ENCODE data around the gene CLTB.

CLTB gene

GRCh38 chr5:176352116-176352878 is 64.0 kb downstream of the CLTB start:
- H3K36me3 ChIP-seq: peaks cover 87% of the 10 kb centered on the region
- TF ChIP-seq CTCF (IDR thresholded peaks at IDR 0.05): no peak
- H3K9me3 ChIP-seq: no peaks in the 10 kb centered on the region
- H3K4me1 ChIP-seq (ENCODE audit: control insufficient read depth in 1 of 2, insufficient read depth in 1 of 2, low read depth in 1 of 2, low read length in 1 of 2): no peaks in the 10 kb centered on the region
- H3K27me3 ChIP-seq: no peaks in the 10 kb centered on the region
- H3K27ac ChIP-seq: no peak overlapping the region
- H3K4me3 ChIP-seq (ENCODE audit: low read depth in 1 of 2, low read length in 1 of 2): no peak overlapping the region

- Histone ChIP-seq H3K9me3 (no peaks in the 10 kb centered on the region), H3K4me3 (ENCODE audit: low read depth in 1 of 2, low read length in 1 of 2) (no peak overlapping the region), H3K4me1 (ENCODE audit: control insufficient read depth in 1 of 2, insufficient read depth in 1 of 2, low read depth in 1 of 2, low read length in 1 of 2) (no peaks in the 10 kb centered on the region), H3K27me3 (no peaks in the 10 kb centered on the region), H3K27ac (no peak overlapping the region), H3K36me3 (peaks cover 97% of the 10 kb centered on the region)
- no peak for TF ChIP-seq CTCF (IDR thresholded peaks at IDR 0.05)
Measured at GRCh38 chr5:176350416-176350815, 65.9 kb downstream of the CLTB start.

- Histone ChIP-seq H3K4me3 (ENCODE audit: low read depth in 1 of 2, low read length in 1 of 2) (no peak overlapping the region), H3K27ac (no peak overlapping the region), H3K27me3 (no peaks in the 10 kb centered on the region), H3K36me3 (peaks cover 66% of the 10 kb centered on the region), H3K4me1 (ENCODE audit: control insufficient read depth in 1 of 2, insufficient read depth in 1 of 2, low read depth in 1 of 2, low read length in 1 of 2) (no peaks in the 10 kb centered on the region), H3K9me3 (no peaks in the 10 kb centered on the region)
- TF ChIP-seq CTCF (IDR thresholded peaks at IDR 0.05): no peak
Measured at GRCh38 chr5:176342766-176343458, 73.4 kb downstream of the CLTB start.

Data from neutrophil (primary cell).